HepG2 (cell line): Measurements from ENCODE around the gene EIF4A3. TPM values are rescaled to one million over a fixed set of nuclear protein-coding genes. Genes with fewer than 3 reads are reported as not detected.

Experiments
- ATAC-seq: fragments of 200-7000 bp; cut with Tn5 transposase; 3 replicates; pipeline ENCODE4 v1.9.1; 2020; ENCODE audit warnings: mild to moderate bottlenecking, moderate library complexity
- BruUV-seq: library from RNA; stranded (reverse); fragments of 400-500 nt; replicated peaks from 2 replicates; lab custom pipeline; 2021; lab: Mats Ljungman, UMichigan
- CTCF ChIA-PET: fragments of 300-600 bp; formaldehyde crosslinking; extraction: SDS; loops from one replicate; lab custom pipeline; 2021; ENCODE audit warnings: low total read pairs, inconsistent platforms, low intra/inter-chr PET ratio; lab: Yijun Ruan, JAX
- POLR2A ChIA-PET: fragments of 350-600 bp; sonication (Branson Sonifier 250); formaldehyde crosslinking; loops from one replicate; lab custom pipeline; 2020; ENCODE audit warnings: antibody characterized with exemption, inconsistent platforms; lab: Yijun Ruan, JAX
- DNase-seq: peaks from one replicate; pipeline ENCODE4 v3.0.0-alpha.2; 2015; ENCODE audit warnings: low spot score
- FAIRE-seq: peaks from 3 replicates; lab custom pipeline; 2011; peaks lifted over from hg19 to GRCh38; lab: Jason Lieb, UNC
- H2AFZ ChIP-seq: one replicate; pipeline ENCODE4 v1.6.1; 2011; ENCODE audit warnings: low read length, inconsistent platforms
- H3K27ac ChIP-seq: fragments of 300-600 bp; 3 replicates; pipeline ENCODE4 v1.8.0; 2011; ENCODE audit warnings: mixed run types, mild to moderate bottlenecking, mixed read lengths, low read length, inconsistent platforms; ENCODE audit not compliant: insufficient read depth; ENCODE audit errors: extremely low read length
- H3K27me3 ChIP-seq, 2 experiments: fragments of 200-600 bp in 1 of 2; 2 replicates in 1 of 2; 3 replicates in 1 of 2; pipeline versions ENCODE4 v1.6.0 to v1.8.0; 2011; ENCODE audit warnings: low read length in 2 of 2, mild to moderate bottlenecking in 2 of 2, moderate library complexity in 2 of 2, inconsistent platforms in 1 of 2; ENCODE audit not compliant: insufficient read depth in 2 of 2, control insufficient read depth in 1 of 2
- H3K36me3 ChIP-seq, 2 experiments: fragments of 200-600 bp in 1 of 2; replicated peaks in 1 of 2; 2 replicates in 1 of 2; 3 replicates in 1 of 2; pipeline versions ENCODE4 v1.5.1 to v1.8.0; 2011; ENCODE audit warnings: low read length in 2 of 2, inconsistent platforms in 1 of 2; ENCODE audit not compliant: insufficient read depth in 2 of 2, control insufficient read depth in 1 of 2
- H3K4me1 ChIP-seq: 2 replicates; pipeline ENCODE4 v1.5.1; 2012; ENCODE audit warnings: low read length, inconsistent platforms; ENCODE audit not compliant: insufficient read depth
- H3K4me2 ChIP-seq: 2 replicates; pipeline ENCODE4 v1.6.0; 2011; ENCODE audit warnings: low read depth, low read length, inconsistent platforms
- H3K4me3 ChIP-seq, 3 experiments: fragments of 200-600 bp in 1 of 3; sonication (generic), shearing (Covaris generic) in 1 of 3; replicated peaks in 1 of 3; 2 replicates each; pipeline ENCODE4 v1.5.1; 2011 to 2016; ENCODE audit warnings: low read length in 3 of 3, inconsistent platforms in 2 of 3, low read depth in 2 of 3, mild to moderate bottlenecking in 2 of 3, control low read depth in 1 of 3, mixed read lengths in 1 of 3; ENCODE audit not compliant: insufficient read depth in 1 of 3
- H3K79me2 ChIP-seq: one replicate; pipeline ENCODE4 v1.6.1; 2011; ENCODE audit warnings: low read length, inconsistent platforms; ENCODE audit not compliant: insufficient read depth
- H3K9ac ChIP-seq: 2 replicates; pipeline ENCODE4 v1.6.0; 2011; ENCODE audit warnings: mild to moderate bottlenecking, low read depth, low read length, inconsistent platforms; ENCODE audit not compliant: insufficient read depth
- H3K9me3 ChIP-seq: 2 replicates; pipeline ENCODE4 v1.5.1; 2012; ENCODE audit warnings: mild to moderate bottlenecking, low read length
- H4K20me1 ChIP-seq: 2 replicates; pipeline ENCODE4 v1.6.0; 2011; ENCODE audit warnings: inconsistent platforms, mild to moderate bottlenecking, low read length, moderate library complexity; ENCODE audit not compliant: insufficient read depth
- FOXA3 ChIP-seq: IDR thresholded peaks from 2 replicates; pipeline ENCODE4 v1.6.1; 2016; ENCODE audit warnings: missing genetic modification reagents, missing compliant biosample characterization
- FOXK1 ChIP-seq: sonication (generic); formaldehyde crosslinking; IDR thresholded peaks from 2 replicates; pipeline ENCODE4 v1.4.0; 2020; ENCODE audit warnings: low read depth, missing genetic modification reagents, borderline replicate concordance
- HOXA3 ChIP-seq: sonication (generic); formaldehyde crosslinking; IDR thresholded peaks from 2 replicates; pipeline ENCODE4 v1.5.0; 2020; ENCODE audit warnings: missing genetic modification reagents
- KLF12 ChIP-seq: sonication (generic); formaldehyde crosslinking; IDR thresholded peaks from 2 replicates; pipeline ENCODE4 v1.4.0; 2020; ENCODE audit warnings: missing genetic modification reagents, borderline replicate concordance
- KLF16 ChIP-seq, 2 experiments: sonication (generic) in 1 of 2; formaldehyde crosslinking in 1 of 2; IDR thresholded peaks; 2 replicates each; pipeline versions ENCODE4 v1.6.1 to v1.8.0; 2016 to 2023; ENCODE audit warnings: missing genetic modification reagents in 2 of 2, missing compliant biosample characterization in 1 of 2
- MAX ChIP-seq: IDR thresholded peaks from 2 replicates; pipeline ENCODE4 v1.6.1; 2012; ENCODE audit warnings: inconsistent platforms
- MBNL3 ChIP-seq: fragments of 250-450 bp; sonication (Bioruptor Pico); conservative IDR thresholded peaks from 2 replicates; pipeline ENCODE4 v1.8.0; 2022; ENCODE audit warnings: mild to moderate bottlenecking, inconsistent platforms
- MEIS1 ChIP-seq: sonication (generic); formaldehyde crosslinking; IDR thresholded peaks from 2 replicates; pipeline ENCODE4 v1.9.0; 2021; ENCODE audit warnings: mild to moderate bottlenecking, missing genetic modification reagents, moderate library complexity, borderline replicate concordance
- NBN ChIP-seq: fragments of 450-650 bp; conservative IDR thresholded peaks from 2 replicates; pipeline ENCODE4 v1.6.1; 2017
- NR1H2 ChIP-seq: sonication (generic); formaldehyde crosslinking; IDR thresholded peaks from 2 replicates; pipeline ENCODE4 v1.8.1; 2022; ENCODE audit warnings: low read depth, missing genetic modification reagents, borderline replicate concordance
- PITX1 ChIP-seq: sonication (generic); formaldehyde crosslinking; IDR thresholded peaks from 2 replicates; pipeline ENCODE4 v1.5.1; 2020; ENCODE audit warnings: mild to moderate bottlenecking, missing genetic modification reagents
- ZBTB38 ChIP-seq: sonication (generic); formaldehyde crosslinking; IDR thresholded peaks from 2 replicates; pipeline ENCODE4 v1.5.1; 2020; ENCODE audit warnings: mild to moderate bottlenecking, missing genetic modification reagents
- ZMYM2 ChIP-seq: sonication (generic); formaldehyde crosslinking; IDR thresholded peaks from 2 replicates; pipeline ENCODE4 v1.8.0; 2022; ENCODE audit warnings: mild to moderate bottlenecking, missing genetic modification reagents
- ZMYM4 ChIP-seq: sonication (generic); formaldehyde crosslinking; IDR thresholded peaks from 2 replicates; pipeline ENCODE4 v1.8.1; 2023; ENCODE audit warnings: mild to moderate bottlenecking, missing genetic modification reagents
- ZNF441 ChIP-seq: sonication (generic); formaldehyde crosslinking; IDR thresholded peaks from 2 replicates; pipeline ENCODE4 v1.7.0; 2021; ENCODE audit warnings: missing genetic modification reagents, borderline replicate concordance
- ZNF574 ChIP-seq: sonication (generic); formaldehyde crosslinking; IDR thresholded peaks from 2 replicates; pipeline ENCODE4 v1.4.0; 2020; ENCODE audit warnings: missing genetic modification reagents
- ZSCAN21 ChIP-seq: sonication (generic); formaldehyde crosslinking; IDR thresholded peaks from 2 replicates; pipeline ENCODE4 v1.8.0; 2022; ENCODE audit warnings: mild to moderate bottlenecking, missing genetic modification reagents, moderate library complexity, borderline replicate concordance
- ZSCAN9 ChIP-seq: IDR thresholded peaks from 2 replicates; pipeline ENCODE4 v1.6.1; 2016; ENCODE audit warnings: borderline replicate concordance
- WGBS: methylation state at CpG from one replicate; pipeline ENCODE4 v1.1.6; 2017; ENCODE audit warnings: low lambda C conversion rate; 5-methylcytosine and 5-hydroxymethylcytosine counted together
- in situ Hi-C: cut with HindIII; loops from 2 replicates; pipeline ENCODE4 v1.10.0; 2017; ENCODE audit warnings: low pct_unique_long_range_greater_than_20kb; ENCODE audit not compliant: extremely low pct_ligation_motif_present
- intact Hi-C: fragments of 100-400 bp; cut with micrococcal nuclease; formaldehyde crosslinking; loops from one replicate; pipeline ENCODE4 v1.10.0; 2022; ENCODE audit not compliant: unreplicated experiment
- polyA plus RNA-seq, 8 experiments: library from polyadenylated mRNA; depleted of rRNA in 3 of 8; stranded (reverse) in 7 of 8; unstranded in 1 of 8; fragments of >200 nt; fragmentation: Illumina TruSeq in 4 of 8; extraction: Trizol in 4 of 8; gene quantifications; 2 replicates each; pipeline versions ENCODE4 v1.2.1 to v1.2.3, GENCODE V29; 2011 to 2016; ENCODE audit warnings: low read depth in 4 of 8, missing spikeins in 1 of 8, mixed read lengths in 1 of 8; ENCODE audit not compliant: insufficient read depth in 1 of 8
- total RNA-seq, 5 experiments: library from RNA; depleted of rRNA; stranded (reverse); fragments of >200 nt; fragmentation: Illumina TruSeq; extraction: Trizol; gene quantifications; 2 replicates each; pipeline ENCODE4 v1.2.3, GENCODE V29; 2016; ENCODE audit warnings: low read depth in 1 of 5

Gene EIF4A3
- total and polyA plus RNA-seq, 2 of the 13 experiments (the other 11 are each of a cell fraction or from before 2014, with no cell fraction given), result 145 to 187 TPM

GRCh38 chr17:80195671-80196529 is 49.0 kb upstream of the EIF4A3 start:
- Histone ChIP-seq H3K4me2 (no peak overlapping the region), H3K9ac (no peak overlapping the region), H3K79me2 (no peaks in the 10 kb centered on the region), H3K4me1 (peaks cover 44% of the 10 kb centered on the region), H3K4me3 (no peak overlapping the region), H3K9me3 (no peaks in the 10 kb centered on the region), H4K20me1 (no peaks in the 10 kb centered on the region; the same call in 1 of the 2 replicates), H2AFZ (no peak overlapping the region), H3K36me3 (no peaks in the 10 kb centered on the region), H3K27me3 (peaks cover 19 to 63% of the 10 kb centered on the region in 2 experiments), H3K27ac (no peak overlapping the region)
- ChIA-PET POLR2A (interaction anchor here (1.0 to 2.3 kb wide), 4 partner anchors 24 to 67 kb away, joined by 3 to 8 read pairs (median 6); partner anchors contain the start of genes SGSH and SLC26A11), CTCF (interaction anchor here (1.6 to 2.0 kb wide), 2 partner anchors 97 to 168 kb away, joined by 7 to 10 read pairs; no protein-coding TSS in a partner anchor)
- in situ Hi-C loops (no loop called here), intact Hi-C loops (loop anchor here (5.0 kb wide), 1 partner anchor 49 kb away; the partner anchor contains the start of gene EIF4A3)
- FAIRE-seq (peak; percentile 64), ATAC-seq (peak; percentile 49), DNase-seq (peak; percentile 48)
- no TSS peak for BruUV-seq
- WGBS, result 65% methylated on average over 20 of the region's 27 CpGs
- TF ChIP-seq ZNF441 (CRISPR knock-in tag) (peak; percentile 91), FOXK1 (no peak), ZNF574 (CRISPR knock-in tag) (peak; percentile 51; the same call in 1 of the 2 replicates), MAX (0 out of 2 replicates have a peak, but pooled peaks have one; percentile 34), FOXA3 (CRISPR knock-in tag) (0 out of 2 replicates have a peak, but pooled peaks have one; percentile 28), ZSCAN21 (CRISPR knock-in tag) (no peak), HOXA3 (CRISPR knock-in tag) (peak; percentile 46; the same call in 1 of the 2 replicates), PITX1 (peak; percentile 39), KLF12 (CRISPR knock-in tag) (0 out of 2 replicates have a peak, but pooled peaks have one; percentile 54), KLF16 (CRISPR knock-in tag; IDR thresholded peaks at IDR 0.05) (0 out of 4 replicates have a peak, but pooled peaks of 1 of the 2 experiments have one; percentile 33), ZBTB38 (CRISPR knock-in tag) (0 out of 2 replicates have a peak, but pooled peaks have one; percentile 55), NBN (no peak), NR1H2 (0 out of 2 replicates have a peak, but pooled peaks have one; percentile 33), MBNL3 (CRISPR knock-in tag) (no peak), ZMYM2 (peak; percentile 92), ZSCAN9 (CRISPR knock-in tag) (0 out of 2 replicates have a peak, but pooled peaks have one; percentile 32), ZMYM4 (CRISPR knock-in tag) (peak; percentile 11; the same call in 1 of the 2 replicates), MEIS1 (CRISPR knock-in tag) (0 out of 2 replicates have a peak, but pooled peaks have one; percentile 48)
